GM12878 (cell line): Measurements from ENCODE around the gene BMERB1. TPM values are rescaled to one million over a fixed set of nuclear protein-coding genes. Genes with fewer than 3 reads are reported as not detected.

Source experiments
- ATAC-seq: fragments of 200-7000 bp; cut with Tn5 transposase; 3 replicates; pipeline ENCODE4 v1.9.1; 2020; ENCODE audit warnings: mild to moderate bottlenecking, moderate library complexity
- BruUV-seq: library from RNA; stranded (reverse); fragments of 400-500 nt; replicated peaks from 2 replicates; lab custom pipeline; 2021; lab: Mats Ljungman, UMichigan
- CTCF ChIA-PET: fragments of 300-600 bp; sonication (Branson Sonifier 250); formaldehyde crosslinking; extraction: SDS; loops from one replicate; lab custom pipeline; 2021; ENCODE audit warnings: inconsistent platforms; lab: Yijun Ruan, JAX
- POLR2A ChIA-PET: fragments of 350-600 bp; formaldehyde crosslinking; extraction: SDS; loops from one replicate; lab custom pipeline; 2021; ENCODE audit warnings: inconsistent platforms; lab: Charles Lee
- RAD21 ChIA-PET: fragments of 300-600 bp; sonication (Branson Sonifier 250); formaldehyde crosslinking; loops from one replicate; lab custom pipeline; 2023; ENCODE audit warnings: antibody characterized with exemption; ENCODE audit not compliant: unreplicated experiment; lab: Charles Lee
- SMC1A ChIA-PET: fragments of 300-600 bp; sonication (Branson Sonifier 250); formaldehyde crosslinking; loops from one replicate; lab custom pipeline; 2023; ENCODE audit not compliant: unreplicated experiment, uncharacterized antibody; lab: Charles Lee
- DNase-seq: peaks from one replicate; pipeline ENCODE4 v3.0.0-alpha.2; 2011; ENCODE audit warnings: low read depth, low spot score
- FAIRE-seq: peaks from 3 replicates; lab custom pipeline; 2011; peaks lifted over from hg19 to GRCh38; lab: Jason Lieb, UNC
- H2AFZ ChIP-seq: 2 replicates; pipeline ENCODE4 v1.6.0; 2011; ENCODE audit warnings: low read depth, low read length, control low read depth; ENCODE audit not compliant: control insufficient read depth
- H3K27ac ChIP-seq: 2 replicates; pipeline ENCODE4 v1.5.1; 2011; ENCODE audit warnings: control low read depth; ENCODE audit not compliant: control insufficient read depth, insufficient read depth
- H3K27me3 ChIP-seq, 2 experiments: replicated peaks in 1 of 2; 2 replicates each; pipeline versions ENCODE4 v1.6.0 to v1.6.1; 2011; ENCODE audit warnings: low read length in 1 of 2; ENCODE audit not compliant: control insufficient read depth in 2 of 2, insufficient read depth in 2 of 2
- H3K36me3 ChIP-seq, 2 experiments: 2 replicates each; pipeline ENCODE4 v1.5.1; 2011; ENCODE audit warnings: low read length in 1 of 2; ENCODE audit not compliant: control insufficient read depth in 2 of 2, insufficient read depth in 2 of 2
- H3K4me1 ChIP-seq: 2 replicates; pipeline ENCODE4 v1.6.1; 2011; ENCODE audit warnings: mild to moderate bottlenecking, low read length, moderate library complexity, mixed read lengths; ENCODE audit not compliant: control insufficient read depth, insufficient read depth
- H3K4me2 ChIP-seq: 2 replicates; pipeline ENCODE4 v1.6.0; 2011; ENCODE audit warnings: control low read depth; ENCODE audit not compliant: control insufficient read depth, insufficient read depth
- H3K4me3 ChIP-seq: fragments of 200-600 bp; sonication (generic); 2 replicates; pipeline ENCODE4 v1.5.1; 2016
- H3K79me2 ChIP-seq: 2 replicates; pipeline ENCODE4 v1.6.0; 2011; ENCODE audit warnings: low read length; ENCODE audit not compliant: control insufficient read depth, insufficient read depth
- H3K9ac ChIP-seq: 2 replicates; pipeline ENCODE4 v1.8.0; 2011; ENCODE audit warnings: low read length, control low read depth, mixed read lengths; ENCODE audit not compliant: control insufficient read depth, insufficient read depth
- H3K9me3 ChIP-seq: replicated peaks from 3 replicates; pipeline ENCODE4 v1.5.1; 2011; ENCODE audit warnings: mild to moderate bottlenecking, low read length; ENCODE audit not compliant: control insufficient read depth, insufficient read depth
- H4K20me1 ChIP-seq: 2 replicates; pipeline ENCODE4 v1.6.0; 2011; ENCODE audit not compliant: control insufficient read depth, insufficient read depth
- BCLAF1 ChIP-seq: fragments of 450-650 bp; IDR thresholded peaks from 2 replicates; pipeline ENCODE4 v1.6.1; 2017; ENCODE audit warnings: antibody characterized with exemption, mild to moderate bottlenecking, moderate library complexity
- ELK1 ChIP-seq: IDR thresholded peaks from 2 replicates; pipeline ENCODE4 v1.6.1; 2012; ENCODE audit warnings: low read depth, low read length, improper control_type of control experiment
- FOXM1 ChIP-seq: IDR thresholded peaks from 2 replicates; pipeline ENCODE4 v1.6.1; 2012; ENCODE audit warnings: low read depth, mild to moderate bottlenecking, inconsistent platforms, low read length, moderate library complexity
- GABPA ChIP-seq: IDR thresholded peaks from 2 replicates; pipeline ENCODE4 v1.6.1; 2014; ENCODE audit warnings: antibody characterized with exemption, low read depth, mild to moderate bottlenecking, inconsistent platforms
- HDGF ChIP-seq: fragments of 450-650 bp; IDR thresholded peaks from 2 replicates; pipeline ENCODE4 v1.6.1; 2016; ENCODE audit warnings: antibody characterized with exemption
- JUNB ChIP-seq: IDR thresholded peaks from 2 replicates; pipeline ENCODE4 v1.6.1; 2016; ENCODE audit warnings: antibody characterized with exemption, mild to moderate bottlenecking
- NFXL1 ChIP-seq: fragments of 450-650 bp; IDR thresholded peaks from 2 replicates; pipeline ENCODE4 v1.6.1; 2017; ENCODE audit warnings: antibody characterized with exemption, mild to moderate bottlenecking, borderline replicate concordance
- SIX5 ChIP-seq: IDR thresholded peaks from 2 replicates; pipeline ENCODE4 v1.6.1; 2011; ENCODE audit warnings: mild to moderate bottlenecking, low read depth, low read length, moderate library complexity; ENCODE audit not compliant: severe bottlenecking
- SMARCA5 ChIP-seq: fragments of 450-650 bp; IDR thresholded peaks from 2 replicates; pipeline ENCODE4 v1.6.1; 2017; ENCODE audit warnings: mild to moderate bottlenecking
- SREBF2 ChIP-seq: IDR thresholded peaks from 2 replicates; pipeline ENCODE4 v1.6.1; 2012; ENCODE audit warnings: mild to moderate bottlenecking, low read length
- SUPT20H ChIP-seq: IDR thresholded peaks from 2 replicates; pipeline ENCODE4 v1.6.1; 2011; ENCODE audit warnings: low read depth, mild to moderate bottlenecking, low read length, moderate library complexity, borderline replicate concordance; ENCODE audit not compliant: control insufficient read depth
- YBX1 ChIP-seq: fragments of 450-650 bp; IDR thresholded peaks from 2 replicates; pipeline ENCODE4 v1.6.1; 2016; ENCODE audit warnings: antibody characterized with exemption
- ZNF207 ChIP-seq: fragments of 450-650 bp; IDR thresholded peaks from 2 replicates; pipeline ENCODE4 v1.6.1; 2014; ENCODE audit warnings: antibody characterized with exemption, mild to moderate bottlenecking, borderline replicate concordance
- WGBS: methylation state at CpG from one replicate; pipeline ENCODE4 v1.1.6; 2016; ENCODE audit warnings: low lambda C conversion rate; ENCODE audit not compliant: insufficient replicate concordance, insufficient coverage; ENCODE audit errors: missing lambda C conversion rate; 5-methylcytosine and 5-hydroxymethylcytosine counted together
- in situ Hi-C: fragments of 300-500 bp; cut with MboI; formaldehyde crosslinking; loops from 9 replicates; pipeline ENCODE4 v1.14.3; 2018; ENCODE audit warnings: mixed read lengths
- intact Hi-C: fragments of 100-400 bp; cut with micrococcal nuclease; formaldehyde crosslinking; loops from one replicate; pipeline ENCODE4 v1.14.2; 2022; ENCODE audit not compliant: unreplicated experiment
- polyA plus RNA-seq, 11 experiments: library from polyadenylated mRNA; depleted of rRNA in 4 of 11; unstranded in 6 of 11; stranded (reverse) in 5 of 11; fragments of >200 nt; fragmentation: Nextera tagmentation in 4 of 11; fragmentation: Illumina TruSeq in 1 of 11; extraction: Ambion mirVana in 4 of 11; extraction: Trizol in 1 of 11; gene quantifications; 1 replicate in 1 of 11; 2 replicates in 10 of 11; pipeline versions ENCODE4 v1.2.1 to v1.2.3, GENCODE V29; 2011 to 2016; ENCODE audit warnings: inconsistent platforms in 2 of 11, missing spikeins in 2 of 11, low read depth in 1 of 11
- total RNA-seq, 4 experiments: library from RNA; depleted of rRNA in 3 of 4; stranded (reverse); fragments of >200 nt in 3 of 4; fragmentation: Illumina TruSeq in 1 of 4; extraction: Trizol in 1 of 4; gene quantifications; 2 replicates each; pipeline versions ENCODE4 v1.2.1 to v1.2.3, GENCODE V29; 2013 to 2021
- TF ChIP-seq, protein P1 (sequence below): fragments of 450-650 bp; formaldehyde crosslinking; IDR thresholded peaks from 2 replicates; pipeline ENCODE4 v1.5.0; 2022; ENCODE audit warnings: mild to moderate bottlenecking, missing genetic modification characterization
- TF ChIP-seq, protein P2 (sequence below): fragments of 450-650 bp; IDR thresholded peaks from 2 replicates; pipeline ENCODE4 v1.6.1; 2016; ENCODE audit warnings: mild to moderate bottlenecking

Gene BMERB1
- total and polyA plus RNA-seq, 10 of the 15 experiments (the other 5 are each of a cell fraction or from before 2014, with no cell fraction given): 0.05 to 0.68 (median 0.34) TPM

DNA sequence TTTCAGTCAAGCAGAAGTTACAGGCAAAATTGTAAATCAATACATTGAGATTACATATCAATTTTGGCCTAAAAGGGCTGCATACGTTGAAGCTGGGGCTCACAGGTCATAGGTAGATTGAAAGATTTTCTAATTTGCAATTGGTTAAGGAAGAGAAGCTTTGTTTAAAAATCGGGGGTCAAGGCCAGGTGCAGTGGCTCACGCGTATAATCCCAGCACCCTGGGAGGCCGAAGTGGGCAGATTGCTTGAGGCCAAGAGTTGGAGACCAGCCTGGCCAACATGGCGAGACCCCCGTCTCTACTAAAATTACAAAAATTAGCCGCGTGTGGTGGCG lies 140.2 kb downstream of the BMERB1 start:
- Histone ChIP-seq H3K36me3 (no peaks in the 10 kb centered on the region), H3K27me3 (no peaks in the 10 kb centered on the region), H3K9me3 (peaks cover 7% of the 10 kb centered on the region; the same call in 1 of the 3 replicates), H4K20me1 (no peaks in the 10 kb centered on the region), H3K4me1 (no peaks in the 10 kb centered on the region), H3K4me3 (no peak overlapping the region), H3K9ac (no peak overlapping the region), H3K79me2 (no peaks in the 10 kb centered on the region), H2AFZ (no peak overlapping the region), H3K4me2 (no peak overlapping the region), H3K27ac (no peak overlapping the region)
- no peak for FAIRE-seq
- ChIA-PET CTCF (no interaction called here), POLR2A (no interaction called here), RAD21 (no interaction called here), SMC1A (interaction anchor here (0.7 kb wide), 1 partner anchor 560 kb away, joined by 3 read pairs; no protein-coding TSS in a partner anchor)
- no peak for ATAC-seq
- intact Hi-C loops (no loop called here), in situ Hi-C loops (loop anchor here (25.0 kb wide), 1 partner anchor 762 kb away; no protein-coding TSS in a partner anchor)
- TF ChIP-seq SIX5 (no peak), ZNF207 (no peak), SMARCA5 (no peak), FOXM1 (no peak), NFXL1 (no peak), SUPT20H (no peak), HDGF (no peak), YBX1 (no peak), ELK1 (no peak), SREBF2 (no peak), BCLAF1 (no peak), JUNB (no peak), GABPA (no peak)
- TF ChIP-seq, protein P1, sequence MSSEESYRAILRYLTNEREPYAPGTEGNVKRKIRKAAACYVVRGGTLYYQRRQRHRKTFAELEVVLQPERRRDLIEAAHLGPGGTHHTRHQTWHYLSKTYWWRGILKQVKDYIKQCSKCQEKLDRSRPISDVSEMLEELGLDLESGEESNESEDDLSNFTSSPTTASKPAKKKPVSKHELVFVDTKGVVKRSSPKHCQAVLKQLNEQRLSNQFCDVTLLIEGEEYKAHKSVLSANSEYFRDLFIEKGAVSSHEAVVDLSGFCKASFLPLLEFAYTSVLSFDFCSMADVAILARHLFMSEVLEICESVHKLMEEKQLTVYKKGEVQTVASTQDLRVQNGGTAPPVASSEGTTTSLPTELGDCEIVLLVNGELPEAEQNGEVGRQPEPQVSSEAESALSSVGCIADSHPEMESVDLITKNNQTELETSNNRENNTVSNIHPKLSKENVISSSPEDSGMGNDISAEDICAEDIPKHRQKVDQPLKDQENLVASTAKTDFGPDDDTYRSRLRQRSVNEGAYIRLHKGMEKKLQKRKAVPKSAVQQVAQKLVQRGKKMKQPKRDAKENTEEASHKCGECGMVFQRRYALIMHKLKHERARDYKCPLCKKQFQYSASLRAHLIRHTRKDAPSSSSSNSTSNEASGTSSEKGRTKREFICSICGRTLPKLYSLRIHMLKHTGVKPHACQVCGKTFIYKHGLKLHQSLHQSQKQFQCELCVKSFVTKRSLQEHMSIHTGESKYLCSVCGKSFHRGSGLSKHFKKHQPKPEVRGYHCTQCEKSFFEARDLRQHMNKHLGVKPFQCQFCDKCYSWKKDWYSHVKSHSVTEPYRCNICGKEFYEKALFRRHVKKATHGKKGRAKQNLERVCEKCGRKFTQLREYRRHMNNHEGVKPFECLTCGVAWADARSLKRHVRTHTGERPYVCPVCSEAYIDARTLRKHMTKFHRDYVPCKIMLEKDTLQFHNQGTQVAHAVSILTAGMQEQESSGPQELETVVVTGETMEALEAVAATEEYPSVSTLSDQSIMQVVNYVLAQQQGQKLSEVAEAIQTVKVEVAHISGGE (CRISPR knock-in tag): no peak
- TF ChIP-seq, protein P2, sequence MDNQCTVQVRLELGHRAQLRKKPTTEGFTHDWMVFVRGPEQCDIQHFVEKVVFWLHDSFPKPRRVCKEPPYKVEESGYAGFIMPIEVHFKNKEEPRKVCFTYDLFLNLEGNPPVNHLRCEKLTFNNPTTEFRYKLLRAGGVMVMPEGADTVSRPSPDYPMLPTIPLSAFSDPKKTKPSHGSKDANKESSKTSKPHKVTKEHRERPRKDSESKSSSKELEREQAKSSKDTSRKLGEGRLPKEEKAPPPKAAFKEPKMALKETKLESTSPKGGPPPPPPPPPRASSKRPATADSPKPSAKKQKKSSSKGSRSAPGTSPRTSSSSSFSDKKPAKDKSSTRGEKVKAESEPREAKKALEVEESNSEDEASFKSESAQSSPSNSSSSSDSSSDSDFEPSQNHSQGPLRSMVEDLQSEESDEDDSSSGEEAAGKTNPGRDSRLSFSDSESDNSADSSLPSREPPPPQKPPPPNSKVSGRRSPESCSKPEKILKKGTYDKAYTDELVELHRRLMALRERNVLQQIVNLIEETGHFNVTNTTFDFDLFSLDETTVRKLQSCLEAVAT: no peak
- no peak for DNase-seq
- WGBS: 79% methylated on average over 10 of the region's 10 CpGs
- BruUV-seq: no TSS peak
